ENCODE results near the gene PDE4C.
A peak's percentile ranks its signal among the peaks of the same experiment; 100 is the strongest.

PDE4C gene

DNA sequence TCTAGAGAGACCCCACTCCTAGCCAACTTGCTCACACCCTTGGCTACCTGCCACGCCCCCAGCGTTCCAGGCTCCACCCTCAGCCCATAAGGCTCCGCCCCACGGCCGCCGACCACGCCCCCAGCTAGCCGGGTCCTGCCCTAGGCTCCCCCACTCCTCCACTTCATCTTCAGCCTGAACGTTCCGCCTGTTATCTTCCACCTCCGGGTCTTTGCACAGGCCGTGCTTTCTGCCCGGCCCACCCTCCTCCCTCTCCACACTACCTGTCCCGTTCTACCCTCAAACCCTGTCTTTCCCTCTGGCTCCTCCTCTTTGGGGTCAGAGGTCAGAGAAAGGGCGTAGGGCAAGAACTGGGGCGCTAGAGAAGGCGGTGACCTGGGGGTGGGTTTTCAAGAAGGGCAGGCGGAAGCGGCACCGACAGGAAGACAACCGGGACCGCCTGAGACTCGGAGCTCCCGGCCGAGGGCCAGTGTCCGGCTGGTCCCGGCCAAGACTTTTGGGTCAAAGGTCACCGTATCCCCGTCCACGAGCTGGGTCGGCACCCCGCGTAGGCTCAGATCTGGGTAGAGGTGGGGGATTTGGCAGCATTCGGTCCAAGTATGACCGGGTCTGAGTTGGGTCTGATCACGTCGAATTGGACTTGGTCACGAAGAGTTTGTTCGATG lies 2.2 kb downstream of the PDE4C start (continued):
- TF ChIP-seq, protein P1, sequence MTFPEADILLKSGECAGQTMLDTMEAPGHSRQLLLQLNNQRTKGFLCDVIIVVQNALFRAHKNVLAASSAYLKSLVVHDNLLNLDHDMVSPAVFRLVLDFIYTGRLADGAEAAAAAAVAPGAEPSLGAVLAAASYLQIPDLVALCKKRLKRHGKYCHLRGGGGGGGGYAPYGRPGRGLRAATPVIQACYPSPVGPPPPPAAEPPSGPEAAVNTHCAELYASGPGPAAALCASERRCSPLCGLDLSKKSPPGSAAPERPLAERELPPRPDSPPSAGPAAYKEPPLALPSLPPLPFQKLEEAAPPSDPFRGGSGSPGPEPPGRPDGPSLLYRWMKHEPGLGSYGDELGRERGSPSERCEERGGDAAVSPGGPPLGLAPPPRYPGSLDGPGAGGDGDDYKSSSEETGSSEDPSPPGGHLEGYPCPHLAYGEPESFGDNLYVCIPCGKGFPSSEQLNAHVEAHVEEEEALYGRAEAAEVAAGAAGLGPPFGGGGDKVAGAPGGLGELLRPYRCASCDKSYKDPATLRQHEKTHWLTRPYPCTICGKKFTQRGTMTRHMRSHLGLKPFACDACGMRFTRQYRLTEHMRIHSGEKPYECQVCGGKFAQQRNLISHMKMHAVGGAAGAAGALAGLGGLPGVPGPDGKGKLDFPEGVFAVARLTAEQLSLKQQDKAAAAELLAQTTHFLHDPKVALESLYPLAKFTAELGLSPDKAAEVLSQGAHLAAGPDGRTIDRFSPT (tag by site-specific recombination; IDR thresholded peaks at IDR 0.05): peak; percentile 56; the same call in 1 of the 2 replicates
- TF ChIP-seq, protein P2, sequence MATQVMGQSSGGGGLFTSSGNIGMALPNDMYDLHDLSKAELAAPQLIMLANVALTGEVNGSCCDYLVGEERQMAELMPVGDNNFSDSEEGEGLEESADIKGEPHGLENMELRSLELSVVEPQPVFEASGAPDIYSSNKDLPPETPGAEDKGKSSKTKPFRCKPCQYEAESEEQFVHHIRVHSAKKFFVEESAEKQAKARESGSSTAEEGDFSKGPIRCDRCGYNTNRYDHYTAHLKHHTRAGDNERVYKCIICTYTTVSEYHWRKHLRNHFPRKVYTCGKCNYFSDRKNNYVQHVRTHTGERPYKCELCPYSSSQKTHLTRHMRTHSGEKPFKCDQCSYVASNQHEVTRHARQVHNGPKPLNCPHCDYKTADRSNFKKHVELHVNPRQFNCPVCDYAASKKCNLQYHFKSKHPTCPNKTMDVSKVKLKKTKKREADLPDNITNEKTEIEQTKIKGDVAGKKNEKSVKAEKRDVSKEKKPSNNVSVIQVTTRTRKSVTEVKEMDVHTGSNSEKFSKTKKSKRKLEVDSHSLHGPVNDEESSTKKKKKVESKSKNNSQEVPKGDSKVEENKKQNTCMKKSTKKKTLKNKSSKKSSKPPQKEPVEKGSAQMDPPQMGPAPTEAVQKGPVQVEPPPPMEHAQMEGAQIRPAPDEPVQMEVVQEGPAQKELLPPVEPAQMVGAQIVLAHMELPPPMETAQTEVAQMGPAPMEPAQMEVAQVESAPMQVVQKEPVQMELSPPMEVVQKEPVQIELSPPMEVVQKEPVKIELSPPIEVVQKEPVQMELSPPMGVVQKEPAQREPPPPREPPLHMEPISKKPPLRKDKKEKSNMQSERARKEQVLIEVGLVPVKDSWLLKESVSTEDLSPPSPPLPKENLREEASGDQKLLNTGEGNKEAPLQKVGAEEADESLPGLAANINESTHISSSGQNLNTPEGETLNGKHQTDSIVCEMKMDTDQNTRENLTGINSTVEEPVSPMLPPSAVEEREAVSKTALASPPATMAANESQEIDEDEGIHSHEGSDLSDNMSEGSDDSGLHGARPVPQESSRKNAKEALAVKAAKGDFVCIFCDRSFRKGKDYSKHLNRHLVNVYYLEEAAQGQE (tag by site-specific recombination; IDR thresholded peaks at IDR 0.05): no peak
- TF ChIP-seq, protein P3, sequence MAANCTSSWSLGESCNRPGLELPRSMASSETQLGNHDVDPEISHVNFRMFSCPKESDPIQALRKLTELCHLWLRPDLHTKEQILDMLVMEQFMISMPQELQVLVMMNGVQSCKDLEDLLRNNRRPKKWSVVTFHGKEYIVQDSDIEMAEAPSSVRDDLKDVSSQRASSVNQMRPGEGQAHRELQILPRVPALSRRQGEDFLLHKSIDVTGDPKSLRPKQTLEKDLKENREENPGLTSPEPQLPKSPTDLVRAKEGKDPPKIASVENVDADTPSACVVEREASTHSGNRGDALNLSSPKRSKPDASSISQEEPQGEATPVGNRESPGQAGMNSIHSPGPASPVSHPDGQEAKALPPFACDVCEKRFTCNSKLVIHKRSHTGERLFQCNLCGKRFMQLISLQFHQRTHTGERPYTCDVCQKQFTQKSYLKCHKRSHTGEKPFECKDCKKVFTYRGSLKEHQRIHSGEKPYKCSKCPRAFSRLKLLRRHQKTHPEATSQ (tag by site-specific recombination; IDR thresholded peaks at IDR 0.05): 0 out of 2 replicates have a peak, but pooled peaks have one; percentile 35
- no peak for TF ChIP-seq ZNF146 (tag by site-specific recombination; IDR thresholded peaks at IDR 0.05)
- no peak for TF ChIP-seq GLI2 (tag by site-specific recombination; IDR thresholded peaks at IDR 0.05; ENCODE audit: borderline replicate concordance, low read depth)
- TF ChIP-seq OVOL3 (tag by site-specific recombination; IDR thresholded peaks at IDR 0.05): no peak
- TF ChIP-seq ELK4 (IDR thresholded peaks at IDR 0.05; ENCODE audit: borderline replicate concordance, low read depth, low read length): no peak
- TF ChIP-seq, protein P4, sequence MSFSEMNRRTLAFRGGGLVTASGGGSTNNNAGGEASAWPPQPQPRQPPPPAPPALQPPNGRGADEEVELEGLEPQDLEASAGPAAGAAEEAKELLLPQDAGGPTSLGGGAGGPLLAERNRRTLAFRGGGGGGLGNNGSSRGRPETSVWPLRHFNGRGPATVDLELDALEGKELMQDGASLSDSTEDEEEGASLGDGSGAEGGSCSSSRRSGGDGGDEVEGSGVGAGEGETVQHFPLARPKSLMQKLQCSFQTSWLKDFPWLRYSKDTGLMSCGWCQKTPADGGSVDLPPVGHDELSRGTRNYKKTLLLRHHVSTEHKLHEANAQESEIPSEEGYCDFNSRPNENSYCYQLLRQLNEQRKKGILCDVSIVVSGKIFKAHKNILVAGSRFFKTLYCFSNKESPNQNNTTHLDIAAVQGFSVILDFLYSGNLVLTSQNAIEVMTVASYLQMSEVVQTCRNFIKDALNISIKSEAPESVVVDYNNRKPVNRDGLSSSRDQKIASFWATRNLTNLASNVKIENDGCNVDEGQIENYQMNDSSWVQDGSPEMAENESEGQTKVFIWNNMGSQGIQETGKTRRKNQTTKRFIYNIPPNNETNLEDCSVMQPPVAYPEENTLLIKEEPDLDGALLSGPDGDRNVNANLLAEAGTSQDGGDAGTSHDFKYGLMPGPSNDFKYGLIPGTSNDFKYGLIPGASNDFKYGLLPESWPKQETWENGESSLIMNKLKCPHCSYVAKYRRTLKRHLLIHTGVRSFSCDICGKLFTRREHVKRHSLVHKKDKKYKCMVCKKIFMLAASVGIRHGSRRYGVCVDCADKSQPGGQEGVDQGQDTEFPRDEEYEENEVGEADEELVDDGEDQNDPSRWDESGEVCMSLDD (tag by site-specific recombination; IDR thresholded peaks at IDR 0.05): peak; percentile 65
- TF ChIP-seq HOXD13 (CRISPR knock-in tag; IDR thresholded peaks at IDR 0.05; ENCODE audit: borderline replicate concordance): no peak
- no peak for TF ChIP-seq ZNF16 (tag by site-specific recombination; IDR thresholded peaks at IDR 0.05; ENCODE audit: low read depth)
- TF ChIP-seq, protein P5, sequence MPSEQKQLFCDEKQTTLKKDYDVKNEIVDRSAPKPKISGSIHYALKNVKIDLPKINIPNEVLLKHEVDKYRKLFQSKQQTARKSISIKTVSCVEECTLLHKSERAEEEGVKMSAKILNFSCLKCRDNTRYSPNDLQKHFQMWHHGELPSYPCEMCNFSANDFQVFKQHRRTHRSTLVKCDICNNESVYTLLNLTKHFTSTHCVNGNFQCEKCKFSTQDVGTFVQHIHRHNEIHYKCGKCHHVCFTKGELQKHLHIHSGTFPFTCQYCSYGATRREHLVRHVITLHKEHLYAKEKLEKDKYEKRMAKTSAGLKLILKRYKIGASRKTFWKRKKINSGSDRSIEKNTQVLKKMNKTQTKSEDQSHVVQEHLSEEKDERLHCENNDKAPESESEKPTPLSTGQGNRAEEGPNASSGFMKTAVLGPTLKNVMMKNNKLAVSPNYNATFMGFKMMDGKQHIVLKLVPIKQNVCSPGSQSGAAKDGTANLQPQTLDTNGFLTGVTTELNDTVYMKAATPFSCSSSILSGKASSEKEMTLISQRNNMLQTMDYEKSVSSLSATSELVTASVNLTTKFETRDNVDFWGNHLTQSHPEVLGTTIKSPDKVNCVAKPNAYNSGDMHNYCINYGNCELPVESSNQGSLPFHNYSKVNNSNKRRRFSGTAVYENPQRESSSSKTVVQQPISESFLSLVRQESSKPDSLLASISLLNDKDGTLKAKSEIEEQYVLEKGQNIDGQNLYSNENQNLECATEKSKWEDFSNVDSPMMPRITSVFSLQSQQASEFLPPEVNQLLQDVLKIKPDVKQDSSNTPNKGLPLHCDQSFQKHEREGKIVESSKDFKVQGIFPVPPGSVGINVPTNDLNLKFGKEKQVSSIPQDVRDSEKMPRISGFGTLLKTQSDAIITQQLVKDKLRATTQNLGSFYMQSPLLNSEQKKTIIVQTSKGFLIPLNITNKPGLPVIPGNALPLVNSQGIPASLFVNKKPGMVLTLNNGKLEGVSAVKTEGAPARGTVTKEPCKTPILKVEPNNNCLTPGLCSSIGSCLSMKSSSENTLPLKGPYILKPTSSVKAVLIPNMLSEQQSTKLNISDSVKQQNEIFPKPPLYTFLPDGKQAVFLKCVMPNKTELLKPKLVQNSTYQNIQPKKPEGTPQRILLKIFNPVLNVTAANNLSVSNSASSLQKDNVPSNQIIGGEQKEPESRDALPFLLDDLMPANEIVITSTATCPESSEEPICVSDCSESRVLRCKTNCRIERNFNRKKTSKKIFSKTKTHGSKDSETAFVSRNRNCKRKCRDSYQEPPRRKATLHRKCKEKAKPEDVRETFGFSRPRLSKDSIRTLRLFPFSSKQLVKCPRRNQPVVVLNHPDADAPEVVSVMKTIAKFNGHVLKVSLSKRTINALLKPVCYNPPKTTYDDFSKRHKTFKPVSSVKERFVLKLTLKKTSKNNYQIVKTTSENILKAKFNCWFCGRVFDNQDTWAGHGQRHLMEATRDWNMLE (tag by site-specific recombination; conservative IDR thresholded peaks at IDR 0.05; ENCODE audit: low read depth): no peak

Data from HEK293 (cell line).